ENCODE data around the gene PMVK.

PMVK gene

GRCh38 chr1:154945962-154946850 lies 9.7 kb upstream of the PMVK start:
- no peak for DNase-seq

GRCh38 chr1:154945160-154945961 lies 8.8 kb upstream of the PMVK start:
- DNase-seq, result no peak

DNA sequence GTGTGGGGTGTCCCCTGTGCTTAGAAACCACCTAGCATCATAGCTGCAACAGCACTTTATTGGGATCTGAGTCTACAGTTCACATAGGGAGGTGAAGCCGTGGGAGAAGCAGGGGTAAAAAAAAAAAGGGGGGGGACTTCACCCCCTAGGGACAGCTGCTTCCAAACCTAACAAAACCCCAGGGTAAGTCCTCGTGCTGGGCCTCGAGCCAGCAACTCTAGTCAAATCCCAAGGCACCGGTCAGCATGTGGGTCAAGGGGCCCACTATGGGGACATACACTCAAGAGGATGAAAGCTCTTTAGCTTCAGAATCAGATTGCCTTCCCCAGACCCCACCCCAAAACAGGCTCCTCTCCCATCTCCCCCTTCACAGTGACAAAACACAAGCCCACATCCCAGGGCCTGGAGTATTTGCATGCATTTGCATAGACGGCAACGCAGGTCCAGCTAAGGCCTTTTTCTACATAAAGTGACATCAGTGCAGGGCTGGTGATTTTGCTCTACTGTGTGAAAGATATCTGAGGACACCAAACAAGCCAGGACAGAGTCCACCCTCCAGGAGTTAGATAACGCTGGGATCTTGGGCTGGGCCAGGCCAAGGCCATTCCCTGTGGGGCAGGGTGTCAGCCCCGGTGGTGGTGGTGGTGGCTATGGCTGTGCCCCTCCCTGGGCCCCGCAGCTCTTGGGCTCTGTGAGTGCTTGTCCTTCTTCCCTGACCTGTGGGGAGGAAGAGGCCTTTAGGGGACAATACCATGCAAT lies 8.1 kb upstream of the PMVK start:
- DNase-seq, result no peak

GRCh38 chr1:154943649-154944400 lies 7.3 kb upstream of the PMVK start:
- DNase-seq, result no peak

DNA sequence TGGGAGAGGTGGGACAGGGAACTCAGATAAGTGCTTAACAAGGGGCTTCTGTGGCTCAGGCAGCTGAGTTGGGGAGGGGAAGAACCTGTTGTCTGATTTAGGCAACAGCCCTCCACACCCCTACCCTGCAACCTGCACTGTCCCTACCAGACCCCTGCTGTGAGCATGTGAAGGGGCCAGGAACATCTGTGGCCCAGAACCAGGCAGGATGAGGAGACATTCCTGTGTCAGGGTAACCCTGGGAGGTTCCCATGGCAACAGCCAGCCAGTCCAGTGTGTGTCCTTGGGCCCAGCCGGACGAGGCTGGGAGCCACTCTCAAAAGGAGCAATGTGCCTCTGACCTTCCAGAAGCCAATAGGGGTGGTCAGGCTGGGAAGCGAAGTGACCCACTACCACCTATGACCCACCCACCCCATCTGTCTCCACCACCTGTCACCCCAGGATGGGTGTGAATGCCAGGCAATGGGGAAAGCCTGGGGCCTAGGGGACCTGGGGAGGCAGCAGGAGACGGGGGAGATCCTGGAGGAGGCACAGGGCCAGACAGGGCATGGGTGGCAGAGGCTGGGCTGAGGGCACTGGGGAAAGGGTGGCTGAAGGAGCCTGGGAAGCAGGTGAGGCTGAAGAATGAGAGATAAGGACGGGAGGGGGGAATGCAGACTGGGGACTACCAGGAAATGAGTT lies 5.0 kb upstream of the PMVK start:
- no peak for DNase-seq

DNA sequence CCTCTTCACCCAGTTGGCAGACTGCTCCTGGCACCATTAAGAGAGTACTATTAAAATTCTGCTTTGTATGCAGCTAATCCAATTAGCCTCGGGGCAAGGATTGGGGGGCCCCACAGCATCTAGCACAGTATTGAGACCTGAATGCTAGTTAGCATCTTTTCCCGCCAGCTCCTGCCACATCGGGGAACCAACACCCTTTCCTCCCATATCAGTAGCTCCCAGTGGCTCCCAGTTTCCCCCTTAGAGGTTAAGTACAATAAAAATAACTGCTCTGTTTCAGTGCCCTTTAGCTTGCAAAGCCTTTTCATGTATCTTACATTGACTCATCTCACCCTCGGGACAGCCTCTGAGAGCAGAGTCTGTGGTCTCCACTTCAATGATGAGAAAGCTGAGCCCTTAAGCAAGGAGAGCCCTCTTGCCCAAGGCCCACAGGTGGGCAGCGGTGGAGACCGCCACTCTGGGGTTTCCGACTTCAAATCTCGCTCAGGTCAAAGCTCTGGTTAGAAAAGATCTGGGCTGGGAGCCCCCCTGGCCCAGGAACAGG lies 4.2 kb upstream of the PMVK start:
- no peak for DNase-seq

- no peak for DNase-seq
Measured at GRCh38 chr1:154940213-154940560, 3.7 kb upstream of the PMVK start.

- DNase-seq, result no peak
Measured at GRCh38 chr1:154938604-154939399, 2.3 kb upstream of the PMVK start.

- DNase-seq, result no peak
Measured at GRCh38 chr1:154937988-154938386, 1.5 kb upstream of the PMVK start.

- peak; percentile 85 for DNase-seq
Measured at GRCh38 chr1:154937085-154937987, 817 bp upstream of the PMVK start.

GRCh38 chr1:154935749-154936554 lies 567 bp downstream of the PMVK start:
- no peak for DNase-seq

GRCh38 chr1:154934358-154934948 lies 2.1 kb downstream of the PMVK start:
- DNase-seq, result no peak

GRCh38 chr1:154931940-154932487 lies 4.5 kb downstream of the PMVK start:
- no peak for DNase-seq

DNA sequence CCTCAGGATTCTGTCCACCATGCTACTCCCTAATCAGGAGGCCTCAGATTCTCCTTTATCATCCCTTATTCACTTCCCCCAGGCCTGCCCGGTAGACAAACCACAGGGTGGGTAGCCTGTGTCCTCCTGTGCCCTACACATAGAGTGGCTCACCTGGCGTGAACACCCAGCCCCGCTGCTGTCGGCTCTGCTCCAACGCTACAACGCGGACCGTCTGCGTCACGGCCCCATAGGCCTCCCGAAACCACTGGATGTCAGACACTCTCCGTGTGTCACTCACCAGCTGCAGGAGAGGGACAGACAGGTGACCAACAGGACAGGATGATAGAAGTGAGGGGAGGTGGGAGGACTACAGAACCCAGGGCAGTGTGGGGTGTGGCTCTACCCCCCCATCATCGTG lies 10.3 kb downstream of the PMVK start:
- no peak for DNase-seq

GRCh38 chr1:154925335-154926170 lies 11.0 kb downstream of the PMVK start:
- DNase-seq, result no peak

GRCh38 chr1:154923695-154924094 lies 12.8 kb downstream of the PMVK start:
- no peak for DNase-seq

DNA sequence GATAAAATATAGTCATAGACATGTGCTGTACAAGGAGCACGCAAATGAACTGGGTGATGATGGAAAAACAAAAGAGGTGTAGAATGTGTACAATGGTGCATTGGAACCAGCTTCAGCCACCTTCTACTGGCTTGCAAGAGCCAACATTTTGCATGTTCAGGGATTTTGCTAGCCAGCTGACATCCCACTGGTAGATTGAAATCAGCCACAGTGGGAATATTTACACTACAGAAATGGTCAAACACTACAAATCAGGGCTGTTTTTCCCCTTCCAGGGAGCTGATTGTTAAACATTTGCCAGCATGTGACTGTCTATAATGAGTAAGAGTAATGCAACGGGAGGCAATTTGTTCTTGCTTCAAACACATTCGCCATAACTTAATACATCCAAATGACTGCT lies 23.2 kb downstream of the PMVK start:
- no peak for DNase-seq
